ENCODE data around the gene ISG15.
"Not testable (repeated sequence)": the region's sequence is repeated elsewhere in the genome, so short reads cannot be mapped to it uniquely, and the experiment has no call there.

ISG15 gene

GRCh38 chr1:1030867-1031658, 17.8 kb downstream of the ISG15 start:
- DNase-seq (ENCODE audit: low read depth), result not testable (repeated sequence)

- DNase-seq (ENCODE audit: low read depth), result no peak
Observed at GRCh38 chr1:1031659-1032235, 18.4 kb downstream of the ISG15 start.

- no peak for DNase-seq (ENCODE audit: low read depth)
Observed at GRCh38 chr1:1032424-1032823, 19.1 kb downstream of the ISG15 start.

- DNase-seq (ENCODE audit: low read depth), result peak; percentile 78
Observed at GRCh38 chr1:1033009-1033587, 19.8 kb downstream of the ISG15 start.

GRCh38 chr1:1033731-1034438, 20.6 kb downstream of the ISG15 start:
- DNase-seq (ENCODE audit: low read depth), result no peak

GRCh38 chr1:1034439-1034781, 21.1 kb downstream of the ISG15 start:
- DNase-seq (ENCODE audit: low read depth), result no peak

GRCh38 chr1:1035291-1035943, 22.1 kb downstream of the ISG15 start:
- DNase-seq (ENCODE audit: low read depth), result no peak

- DNase-seq (ENCODE audit: low read depth), result no peak
Observed at GRCh38 chr1:1037366-1038327, 24.4 kb downstream of the ISG15 start.

- no peak for DNase-seq (ENCODE audit: low read depth)
Observed at GRCh38 chr1:1038694-1039093, 25.4 kb downstream of the ISG15 start.

GRCh38 chr1:1039145-1039910, 26.0 kb downstream of the ISG15 start:
- DNase-seq (ENCODE audit: low read depth), result no peak

GRCh38 chr1:1040004-1040991, 27.0 kb downstream of the ISG15 start:
- peak; percentile 73 for DNase-seq (ENCODE audit: low read depth)

- DNase-seq (ENCODE audit: low read depth), result no peak
Observed at GRCh38 chr1:1041092-1041523, 27.8 kb downstream of the ISG15 start.

GRCh38 chr1:1041873-1042272, 28.6 kb downstream of the ISG15 start:
- DNase-seq (ENCODE audit: low read depth), result no peak

GRCh38 chr1:1042835-1043234, 29.5 kb downstream of the ISG15 start:
- no peak for DNase-seq (ENCODE audit: low read depth)

GRCh38 chr1:1043411-1043810, 30.1 kb downstream of the ISG15 start:
- DNase-seq (ENCODE audit: low read depth), result no peak

- no peak for DNase-seq (ENCODE audit: low read depth)
Observed at GRCh38 chr1:1043921-1044320, 30.6 kb downstream of the ISG15 start.

- no peak for DNase-seq (ENCODE audit: low read depth)
Observed at GRCh38 chr1:1044455-1045078, 31.3 kb downstream of the ISG15 start.

GRCh38 chr1:1045129-1045528, 31.8 kb downstream of the ISG15 start:
- no peak for DNase-seq (ENCODE audit: low read depth)

GRCh38 chr1:1046243-1046642, 32.9 kb downstream of the ISG15 start:
- no peak for DNase-seq (ENCODE audit: low read depth)
